GM18511 (cell line): ENCODE data around the gene GSK3A.

Experiments
- ATAC-seq: cut with Tn5 transposase; IDR thresholded peaks from one replicate; pipeline ENCODE4 v1.9.1; 2021; ENCODE audit warnings: mild to moderate bottlenecking, moderate library complexity; ENCODE audit not compliant: unreplicated experiment

Gene GSK3A

GRCh38 chr19:42229301-42229854 lies 13.0 kb downstream of the GSK3A start:
- no peak for ATAC-seq

- no peak for ATAC-seq
These were observed 13.8 kb downstream of the GSK3A start for GRCh38 chr19:42228641-42229040.

- ATAC-seq: no peak
These were observed 15.5 kb downstream of the GSK3A start for GRCh38 chr19:42226886-42227285.

- ATAC-seq: no peak
These were observed 16.6 kb downstream of the GSK3A start for GRCh38 chr19:42225718-42226292.

GRCh38 chr19:42224940-42225717 lies 17.3 kb downstream of the GSK3A start:
- ATAC-seq: no peak

GRCh38 chr19:42220751-42221097 lies 21.7 kb downstream of the GSK3A start:
- ATAC-seq: no peak

- peak; percentile 79 for ATAC-seq
These were observed 22.3 kb downstream of the GSK3A start, which contains the start of gene ZNF526 for GRCh38 chr19:42219812-42220750. ZNF526 (plus strand) TSS chr19:42220312; CDS start chr19:42224404, 4,092 bp downstream.

- peak; percentile 75 for ATAC-seq
These were observed 24.6 kb downstream of the GSK3A start, which contains the start of gene DEDD2 for GRCh38 chr19:42217520-42218437. DEDD2 (minus strand) TSS chr19:42217677; CDS start chr19:42217007, 670 bp downstream.

GRCh38 chr19:42216653-42217519 lies 25.5 kb downstream of the GSK3A start:
- peak; percentile 7 for ATAC-seq

- ATAC-seq: no peak
These were observed 27.5 kb downstream of the GSK3A start for GRCh38 chr19:42214810-42215485.

- no peak for ATAC-seq
These were observed 29.5 kb downstream of the GSK3A start for GRCh38 chr19:42212886-42213285.

- ATAC-seq: no peak
These were observed 33.8 kb downstream of the GSK3A start for GRCh38 chr19:42208612-42209011.

- ATAC-seq: no peak
These were observed 34.6 kb downstream of the GSK3A start for GRCh38 chr19:42207767-42208271.

GRCh38 chr19:42206871-42207755 lies 35.3 kb downstream of the GSK3A start:
- ATAC-seq: no peak

- no peak for ATAC-seq
These were observed 37.7 kb downstream of the GSK3A start for GRCh38 chr19:42204664-42205063.

GRCh38 chr19:42203700-42204099 lies 38.7 kb downstream of the GSK3A start:
- no peak for ATAC-seq

- ATAC-seq: no peak
These were observed 40.0 kb downstream of the GSK3A start for GRCh38 chr19:42202290-42202880.
